Activated T-cell treated with anti-CD3 and anti-CD28 coated beads, Interleukin-2, amount 50 U/mL, for 4 hours (primary cell): ENCODE data around the gene ALOX12B. TPM values are rescaled to one million over a fixed set of nuclear protein-coding genes. Genes with fewer than 3 reads are reported as not detected.
"Not testable (repeated sequence)": the region's sequence is repeated elsewhere in the genome, so short reads cannot be mapped to it uniquely, and the experiment has no call there.

Source experiments
- ATAC-seq, 2 donors: fragments of 200-7000 bp; cut with Tn5 transposase; one replicate each; pipeline ENCODE4 v1.10.0; 2021
- DNase-seq: peaks from one replicate; pipeline ENCODE4 v3.0.0-alpha.2; 2020
- H3K27me3 Mint-ChIP-seq: one replicate; pipeline ENCODE4 v1.8.0; 2021; ENCODE audit warnings: low read depth, mixed read lengths
- H3K36me3 Mint-ChIP-seq: one replicate; pipeline ENCODE4 v1.8.0; 2022; ENCODE audit warnings: mixed read lengths; ENCODE audit not compliant: insufficient read depth
- H3K4me1 Mint-ChIP-seq: one replicate; pipeline ENCODE4 v1.8.0; 2021; ENCODE audit warnings: low read depth, mixed read lengths
- H3K4me3 Mint-ChIP-seq: one replicate; pipeline ENCODE4 v1.8.0; 2021; ENCODE audit warnings: mild to moderate bottlenecking, moderate library complexity, mixed read lengths
- H3K9me3 Mint-ChIP-seq: one replicate; pipeline ENCODE4 v1.8.0; 2021; ENCODE audit warnings: mixed read lengths
- total RNA-seq, 3 donors: library from RNA; stranded (reverse); gene quantifications; one replicate each; pipeline ENCODE4 v1.2.1, GENCODE V29; 2021

ALOX12B gene
- total RNA-seq, 3 donors from 2014 or later: 0.81 to 1.6 (median 0.95) TPM

DNA sequence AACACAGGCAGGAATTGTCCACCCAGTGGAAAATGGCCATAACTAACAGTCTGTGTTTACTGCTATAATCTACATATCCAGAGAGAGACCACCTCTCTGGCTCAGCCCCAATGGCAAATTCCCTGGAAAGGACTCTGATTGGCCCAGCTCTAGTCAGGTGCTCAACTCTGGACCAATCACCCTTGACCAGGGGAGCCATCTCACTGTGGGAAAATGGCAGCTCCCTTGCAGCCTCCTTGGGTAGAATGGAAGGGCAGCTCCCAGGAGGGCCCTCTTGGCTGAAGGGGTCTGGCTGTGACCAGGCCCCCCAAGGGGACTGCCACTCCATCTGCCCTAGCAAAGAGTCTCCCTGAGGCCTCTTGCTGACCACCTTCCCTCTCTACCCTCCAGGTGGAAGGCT lies 45.5 kb downstream of the ALOX12B start:
- ATAC-seq (no peak), DNase-seq (no peak)
- Mint-ChIP-seq H3K9me3 (no peaks in the 10 kb centered on the region), H3K36me3 (peaks cover 2% of the 10 kb centered on the region), H3K4me3 (no peak overlapping the region), H3K4me1 (no peaks in the 10 kb centered on the region), H3K27me3 (peaks cover 30% of the 10 kb centered on the region)

GRCh38 chr17:8041249-8041928 lies 46.1 kb downstream of the ALOX12B start:
- DNase-seq (no peak), ATAC-seq (peak; percentile 39 to 52)
- H3K9me3 Mint-ChIP-seq: no peaks in the 10 kb centered on the region
- peaks cover 30% of the 10 kb centered on the region for H3K27me3 Mint-ChIP-seq
- no peak overlapping the region for H3K4me3 Mint-ChIP-seq
- no peaks in the 10 kb centered on the region for H3K4me1 Mint-ChIP-seq
- H3K36me3 Mint-ChIP-seq: peaks cover 2% of the 10 kb centered on the region

- DNase-seq: no peak
- no peak for ATAC-seq
- Mint-ChIP-seq H3K4me3 (no peak overlapping the region), H3K36me3 (peaks cover 2% of the 10 kb centered on the region), H3K4me1 (no peaks in the 10 kb centered on the region), H3K27me3 (peaks cover 27% of the 10 kb centered on the region), H3K9me3 (no peaks in the 10 kb centered on the region)
Measured at GRCh38 chr17:8039611-8040168, 47.8 kb downstream of the ALOX12B start.

DNA sequence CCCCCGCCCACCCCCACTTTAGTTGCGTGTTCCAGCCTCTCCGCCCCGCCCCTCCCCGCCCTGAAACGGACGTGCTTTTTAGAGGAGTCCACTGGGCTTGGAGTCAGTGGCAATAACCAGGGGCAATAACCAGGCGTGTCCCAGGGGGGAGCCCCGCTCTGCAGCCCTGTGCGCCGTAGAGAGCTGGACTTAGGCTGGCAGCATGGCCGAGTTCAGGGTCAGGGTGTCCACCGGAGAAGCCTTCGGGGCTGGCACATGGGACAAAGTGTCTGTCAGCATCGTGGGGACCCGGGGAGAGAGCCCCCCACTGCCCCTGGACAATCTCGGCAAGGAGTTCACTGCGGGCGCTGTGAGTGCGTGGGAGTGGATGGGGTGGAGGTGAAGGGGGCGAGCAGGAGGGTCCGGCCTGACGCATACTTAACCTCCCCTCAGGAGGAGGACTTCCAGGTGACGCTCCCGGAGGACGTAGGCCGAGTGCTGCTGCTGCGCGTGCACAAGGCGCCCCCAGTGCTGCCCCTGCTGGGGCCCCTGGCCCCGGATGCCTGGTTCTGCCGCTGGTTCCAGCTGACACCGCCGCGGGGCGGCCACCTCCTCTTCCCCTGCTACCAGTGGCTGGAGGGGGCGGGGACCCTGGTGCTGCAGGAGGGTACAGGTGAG lies 48.4 kb downstream of the ALOX12B start, which contains the start of gene ALOX15B:
Gene ALOX15B, plus strand, starts transcription at position 106 of the 657 bp plus-strand sequence. Its CDS starts 97 bp downstream, at position 203.
- H3K27me3 Mint-ChIP-seq: peaks cover 27% of the 10 kb centered on the region
- DNase-seq (no peak), ATAC-seq (peak in 1 of 2 donors; percentile 46)
- no peak within 1 kb of the TSS for H3K4me3 Mint-ChIP-seq
- no peaks in the 10 kb centered on the region for H3K9me3 Mint-ChIP-seq
- H3K36me3 Mint-ChIP-seq: peaks cover 2% of the 10 kb centered on the region
- no peaks in the 10 kb centered on the region for H3K4me1 Mint-ChIP-seq

DNA sequence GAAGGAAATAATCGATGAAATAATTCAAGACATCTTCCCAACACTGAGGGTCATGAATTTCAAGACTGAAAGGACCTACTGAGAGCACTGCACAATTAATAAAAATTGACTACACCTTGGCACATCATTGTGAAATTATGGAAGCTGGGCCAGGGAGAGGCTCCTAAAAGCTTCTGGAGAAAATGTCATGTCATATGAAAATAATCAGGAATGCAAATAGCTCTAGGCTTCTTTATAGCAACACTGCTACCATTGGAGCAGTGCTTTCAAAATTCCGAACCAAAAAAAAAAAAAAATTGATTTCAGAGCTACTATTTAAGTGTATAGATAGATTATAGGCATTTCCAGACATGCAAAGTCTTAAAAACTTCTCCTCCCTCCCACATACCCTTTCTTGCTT lies 55.1 kb downstream of the ALOX12B start:
- no peaks in the 10 kb centered on the region for H3K4me1 Mint-ChIP-seq
- H3K9me3 Mint-ChIP-seq: no peaks in the 10 kb centered on the region
- no peak overlapping the region for H3K4me3 Mint-ChIP-seq
- peaks cover 2% of the 10 kb centered on the region for H3K36me3 Mint-ChIP-seq
- peaks cover 43% of the 10 kb centered on the region for H3K27me3 Mint-ChIP-seq
- no peak for ATAC-seq
- no peak for DNase-seq

GRCh38 chr17:8031950-8032349 lies 55.6 kb downstream of the ALOX12B start:
- Mint-ChIP-seq H3K36me3 (no peaks in the 10 kb centered on the region), H3K27me3 (peaks cover 41% of the 10 kb centered on the region), H3K9me3 (no peaks in the 10 kb centered on the region)

DNA sequence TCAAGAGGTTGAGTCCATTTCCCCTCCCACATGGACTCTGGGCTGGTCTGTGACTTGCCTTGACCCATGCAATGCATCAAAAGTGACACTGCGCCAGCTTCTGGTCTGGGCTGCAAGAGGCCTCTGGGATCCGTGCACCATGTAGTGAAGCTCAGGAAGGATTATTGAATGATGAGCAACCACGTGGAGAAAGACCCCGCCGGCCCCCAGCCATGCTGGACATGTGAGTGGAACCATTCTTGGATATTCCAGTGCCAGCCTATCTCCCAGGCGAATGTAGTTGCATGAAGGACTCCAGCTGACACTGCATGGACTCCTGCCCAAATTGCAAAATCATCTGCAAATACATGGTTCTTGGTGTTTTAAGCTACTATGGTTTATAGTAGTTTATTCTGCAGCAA lies 56.3 kb downstream of the ALOX12B start:
- ATAC-seq (no peak), DNase-seq (no peak)
- peaks cover 41% of the 10 kb centered on the region for H3K27me3 Mint-ChIP-seq
- H3K4me3 Mint-ChIP-seq: no peak overlapping the region
- H3K4me1 Mint-ChIP-seq: no peaks in the 10 kb centered on the region
- H3K9me3 Mint-ChIP-seq: no peaks in the 10 kb centered on the region
- no peaks in the 10 kb centered on the region for H3K36me3 Mint-ChIP-seq

More at GRCh38 chr17:8031950-8032349, 55.6 kb downstream of the ALOX12B start:
- H3K4me1 Mint-ChIP-seq: no peaks in the 10 kb centered on the region
- ATAC-seq (no peak), DNase-seq (no peak)
- no peak overlapping the region for H3K4me3 Mint-ChIP-seq

GRCh38 chr17:8029121-8029520 lies 58.4 kb downstream of the ALOX12B start:
- peaks cover 47% of the 10 kb centered on the region for H3K27me3 Mint-ChIP-seq

GRCh38 chr17:8025176-8025911 lies 62.2 kb downstream of the ALOX12B start:
- H3K4me1 Mint-ChIP-seq: no peaks in the 10 kb centered on the region
- no peaks in the 10 kb centered on the region for H3K36me3 Mint-ChIP-seq
- DNase-seq (no peak), ATAC-seq (no peak)
- no peak overlapping the region for H3K4me3 Mint-ChIP-seq
- peaks cover 28% of the 10 kb centered on the region for H3K27me3 Mint-ChIP-seq
- H3K9me3 Mint-ChIP-seq: no peaks in the 10 kb centered on the region

More at GRCh38 chr17:8029121-8029520, 58.4 kb downstream of the ALOX12B start:
- no peak overlapping the region for H3K4me3 Mint-ChIP-seq
- no peaks in the 10 kb centered on the region for H3K36me3 Mint-ChIP-seq
- H3K9me3 Mint-ChIP-seq: no peaks in the 10 kb centered on the region
- ATAC-seq (no peak), DNase-seq (no peak)
- H3K4me1 Mint-ChIP-seq: no peaks in the 10 kb centered on the region

- H3K27me3 Mint-ChIP-seq: peaks cover 26% of the 10 kb centered on the region
- H3K9me3 Mint-ChIP-seq, H3K4me3 Mint-ChIP-seq, DNase-seq, H3K36me3 Mint-ChIP-seq, H3K4me1 Mint-ChIP-seq, ATAC-seq: not testable (repeated sequence)
Measured at GRCh38 chr17:8024161-8024560, 63.4 kb downstream of the ALOX12B start.

Other genes with a start within 250 kb of the ALOX12B start
- gene TMEM88, start 232.7 kb downstream of the ALOX12B start, total RNA-seq: 10 to 100 TPM in 1 of 3 donors, 1 to 10 TPM in 2; 8.9 to 11.1 (median 9.9) TPM
- gene NAA38, start 230.2 kb downstream of the ALOX12B start, total RNA-seq: 10 to 100 TPM; 40.4 to 47.5 (median 41.5) TPM
- gene CYB5D1, start 229.7 kb downstream of the ALOX12B start, total RNA-seq: 10 to 100 TPM; 19.7 to 20.8 (median 20.6) TPM
- 100 to 1,000 TPM; 117 to 127 (median 123) TPM for gene CHD3, start 198.9 kb downstream of the ALOX12B start, total RNA-seq
- 1 to 10 TPM; 4.7 to 5.5 (median 5.0) TPM for gene RNF227, start 171.4 kb downstream of the ALOX12B start, total RNA-seq
- gene KCNAB3, start 157.9 kb downstream of the ALOX12B start, total RNA-seq: 10 to 100 TPM; 10.3 to 11.5 (median 11.4) TPM
- 100 to 1,000 TPM; 123 to 134 (median 124) TPM for gene TRAPPC1, start 155.8 kb downstream of the ALOX12B start, total RNA-seq
- gene CNTROB, start 155.5 kb downstream of the ALOX12B start, total RNA-seq: 10 to 100 TPM; 31.8 to 37.1 (median 34.6) TPM
- gene GUCY2D, start 85.1 kb downstream of the ALOX12B start, total RNA-seq: under 1 TPM in 1 of 3 donors, not detected in 2; 0.46 TPM
- under 1 TPM in 1 of 3 donors, not detected in 2; 0.14 TPM for gene ALOX15B, start 48.7 kb downstream of the ALOX12B start, total RNA-seq
- gene ALOXE3, start 30.8 kb upstream of the ALOX12B start, total RNA-seq: not detected
- 1 to 10 TPM; 1.2 to 1.7 (median 1.4) TPM for gene HES7, start 36.4 kb upstream of the ALOX12B start, total RNA-seq
- 10 to 100 TPM; 30.4 to 36.9 (median 36.7) TPM for gene PER1, start 64.7 kb upstream of the ALOX12B start, total RNA-seq
- gene VAMP2, start 75.2 kb upstream of the ALOX12B start, total RNA-seq: 10 to 100 TPM; 49.6 to 67.5 (median 59.7) TPM
- 10 to 100 TPM; 11.9 to 18.6 (median 18.1) TPM for gene TMEM107, start 88.7 kb upstream of the ALOX12B start, total RNA-seq
- 1 to 10 TPM; 5.0 to 5.6 (median 5.2) TPM for gene BORCS6, start 102.5 kb upstream of the ALOX12B start, total RNA-seq
- 1 to 10 TPM; 6.2 to 6.7 (median 6.7) TPM for gene AURKB, start 122.9 kb upstream of the ALOX12B start, total RNA-seq
- gene CTC1, start 160.3 kb upstream of the ALOX12B start, total RNA-seq: 10 to 100 TPM; 51.2 to 56.7 (median 53.9) TPM
- 100 to 1,000 TPM; 222 to 271 (median 254) TPM for gene PFAS, start 161.6 kb upstream of the ALOX12B start, total RNA-seq
- 10 to 100 TPM; 66.3 to 69.8 (median 67.6) TPM for gene RANGRF, start 201.0 kb upstream of the ALOX12B start, total RNA-seq
- 1 to 10 TPM; 1.7 to 1.9 (median 1.7) TPM for gene SLC25A35, start 207.7 kb upstream of the ALOX12B start, total RNA-seq
- gene ARHGEF15, start 222.5 kb upstream of the ALOX12B start, total RNA-seq: not detected